Neural progenitor cell (in vitro differentiated cells): ENCODE results near the gene TRMO. TPM values are rescaled to one million over a fixed set of nuclear protein-coding genes. Genes with fewer than 3 reads are reported as not detected.

Experiments
- DNase-seq: peaks from one replicate; pipeline ENCODE4 v3.0.0-alpha.2; 2016; ENCODE audit warnings: low spot score
- H2AFZ ChIP-seq: fragments of 200-600 bp; sonication (generic); replicated peaks from 2 replicates; pipeline ENCODE4 v1.6.1; 2016; ENCODE audit warnings: antibody characterized with exemption
- H3F3A ChIP-seq: fragments of 200-600 bp; sonication (generic); 2 replicates; pipeline ENCODE4 v1.6.1; 2016; ENCODE audit warnings: antibody characterized with exemption, low read depth
- H3K27ac ChIP-seq: fragments of 200-600 bp; sonication (generic); 2 replicates; pipeline ENCODE4 v1.5.1; 2016; ENCODE audit warnings: mild to moderate bottlenecking
- H3K27me3 ChIP-seq: fragments of 200-600 bp; sonication (generic); 2 replicates; pipeline ENCODE4 v1.6.1; 2016; ENCODE audit warnings: mild to moderate bottlenecking, moderate library complexity
- H3K36me3 ChIP-seq: fragments of 200-600 bp; sonication (generic); 2 replicates; pipeline ENCODE4 v1.5.1; 2016
- H3K4me1 ChIP-seq: fragments of 200-600 bp; sonication (generic); 2 replicates; pipeline ENCODE4 v1.6.1; 2016; ENCODE audit warnings: mixed run types
- H3K4me2 ChIP-seq: fragments of 200-600 bp; sonication (generic); 2 replicates; pipeline ENCODE4 v1.6.1; 2016
- H3K4me3 ChIP-seq: fragments of 200-600 bp; sonication (generic); 2 replicates; pipeline ENCODE4 v1.5.1; 2016
- H3K79me2 ChIP-seq: fragments of 200-600 bp; sonication (generic); 2 replicates; pipeline ENCODE4 v1.6.1; 2016; ENCODE audit warnings: low read depth
- H3K9ac ChIP-seq: fragments of 200-600 bp; sonication (generic); 2 replicates; pipeline ENCODE4 v1.6.1; 2016
- H3K9me3 ChIP-seq: fragments of 200-600 bp; sonication (generic); 2 replicates; pipeline ENCODE4 v1.5.1; 2016; ENCODE audit warnings: low read depth
- H4K20me1 ChIP-seq: fragments of 200-600 bp; sonication (generic); 2 replicates; pipeline ENCODE4 v1.6.1; 2016; ENCODE audit warnings: low read depth
- H3K27ac Mint-ChIP-seq: 3 replicates; pipeline ENCODE4 v1.8.0; 2021; ENCODE audit warnings: mixed read lengths
- H3K27me3 Mint-ChIP-seq: 2 replicates; pipeline ENCODE4 v1.8.0; 2022; ENCODE audit warnings: low read depth, mild to moderate bottlenecking, inconsistent platforms, moderate library complexity, mixed read lengths; ENCODE audit not compliant: insufficient read depth
- H3K36me3 Mint-ChIP-seq: 3 replicates; pipeline ENCODE4 v1.8.0; 2021; ENCODE audit warnings: mixed read lengths
- H3K4me1 Mint-ChIP-seq: 3 replicates; pipeline ENCODE4 v1.8.0; 2021; ENCODE audit warnings: mixed read lengths
- H3K4me3 Mint-ChIP-seq: 3 replicates; pipeline ENCODE4 v1.8.0; 2021; ENCODE audit warnings: mild to moderate bottlenecking, moderate library complexity, mixed read lengths
- H3K9me3 Mint-ChIP-seq: 3 replicates; pipeline ENCODE4 v1.8.0; 2020; ENCODE audit warnings: mixed read lengths
- EZH2 ChIP-seq: fragments of 200-600 bp; sonication (generic); IDR thresholded peaks from 2 replicates; pipeline ENCODE4 v1.6.1; 2017; ENCODE audit warnings: antibody characterized with exemption, mild to moderate bottlenecking, moderate library complexity
- EZH2phosphoT487 ChIP-seq: fragments of 200-600 bp; sonication (generic); IDR thresholded peaks from 2 replicates; pipeline ENCODE4 v1.6.1; 2017; ENCODE audit warnings: antibody characterized with exemption
- total RNA-seq: library from RNA; depleted of rRNA; stranded (reverse); fragments of >200 nt; gene quantifications from 2 replicates; pipeline ENCODE4 v1.2.3, GENCODE V29; 2015; ENCODE audit warnings: low replicate concordance
- TF ChIP-seq, protein P1 (sequence below): fragments of 200-600 bp; sonication (generic); IDR thresholded peaks from 2 replicates; pipeline ENCODE4 v1.5.1; 2017; ENCODE audit warnings: antibody characterized with exemption, mild to moderate bottlenecking

Gene TRMO
- total RNA-seq, 1 donor from 2014 or later: 5.7 TPM

DNA sequence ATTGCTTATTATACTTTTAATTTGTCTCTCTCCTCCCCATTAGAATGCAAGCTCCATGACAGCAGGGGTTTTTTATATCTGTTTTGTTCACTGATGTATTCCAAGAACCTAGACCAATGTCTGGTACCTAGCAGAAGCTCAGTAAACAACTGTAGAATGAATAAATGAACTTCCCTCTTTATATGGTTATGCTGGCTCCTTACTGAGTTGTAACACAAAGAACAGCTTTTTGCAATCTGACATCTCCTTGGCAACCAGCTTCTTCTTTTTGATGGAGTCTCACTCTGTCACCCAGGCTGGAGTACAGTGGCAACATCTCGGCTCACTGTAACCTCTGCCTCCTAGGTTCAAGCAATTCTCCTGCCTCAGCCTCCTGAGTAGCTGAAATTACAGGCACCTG is 13.6 kb downstream of the TRMO start:
- H3K4me1 Mint-ChIP-seq: no peaks in the 10 kb centered on the region
- H3K4me2 ChIP-seq: no peak overlapping the region
- no peaks in the 10 kb centered on the region for H4K20me1 ChIP-seq
- H3K79me2 ChIP-seq: no peaks in the 10 kb centered on the region
- H3K27ac ChIP-seq: no peak overlapping the region
- H2AFZ ChIP-seq: no peak overlapping the region
- no peaks in the 10 kb centered on the region for H3F3A ChIP-seq
- peaks cover 9% of the 10 kb centered on the region for H3K36me3 Mint-ChIP-seq
- H3K9me3 Mint-ChIP-seq: no peaks in the 10 kb centered on the region
- H3K27me3 Mint-ChIP-seq: no peaks in the 10 kb centered on the region
- H3K4me3 ChIP-seq: no peak overlapping the region
- TF ChIP-seq, protein P1, sequence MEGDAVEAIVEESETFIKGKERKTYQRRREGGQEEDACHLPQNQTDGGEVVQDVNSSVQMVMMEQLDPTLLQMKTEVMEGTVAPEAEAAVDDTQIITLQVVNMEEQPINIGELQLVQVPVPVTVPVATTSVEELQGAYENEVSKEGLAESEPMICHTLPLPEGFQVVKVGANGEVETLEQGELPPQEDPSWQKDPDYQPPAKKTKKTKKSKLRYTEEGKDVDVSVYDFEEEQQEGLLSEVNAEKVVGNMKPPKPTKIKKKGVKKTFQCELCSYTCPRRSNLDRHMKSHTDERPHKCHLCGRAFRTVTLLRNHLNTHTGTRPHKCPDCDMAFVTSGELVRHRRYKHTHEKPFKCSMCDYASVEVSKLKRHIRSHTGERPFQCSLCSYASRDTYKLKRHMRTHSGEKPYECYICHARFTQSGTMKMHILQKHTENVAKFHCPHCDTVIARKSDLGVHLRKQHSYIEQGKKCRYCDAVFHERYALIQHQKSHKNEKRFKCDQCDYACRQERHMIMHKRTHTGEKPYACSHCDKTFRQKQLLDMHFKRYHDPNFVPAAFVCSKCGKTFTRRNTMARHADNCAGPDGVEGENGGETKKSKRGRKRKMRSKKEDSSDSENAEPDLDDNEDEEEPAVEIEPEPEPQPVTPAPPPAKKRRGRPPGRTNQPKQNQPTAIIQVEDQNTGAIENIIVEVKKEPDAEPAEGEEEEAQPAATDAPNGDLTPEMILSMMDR: no peak
- TF ChIP-seq EZH2phosphoT487: no peak
- TF ChIP-seq EZH2: no peak
- no peaks in the 10 kb centered on the region for H3K4me1 ChIP-seq
- H3K27me3 ChIP-seq: no peaks in the 10 kb centered on the region
- no peaks in the 10 kb centered on the region for H3K9me3 ChIP-seq
- H3K27ac Mint-ChIP-seq: no peak overlapping the region
- no peak for DNase-seq
- no peak overlapping the region for H3K4me3 Mint-ChIP-seq
- H3K9ac ChIP-seq: no peak overlapping the region
- no peaks in the 10 kb centered on the region for H3K36me3 ChIP-seq

DNA sequence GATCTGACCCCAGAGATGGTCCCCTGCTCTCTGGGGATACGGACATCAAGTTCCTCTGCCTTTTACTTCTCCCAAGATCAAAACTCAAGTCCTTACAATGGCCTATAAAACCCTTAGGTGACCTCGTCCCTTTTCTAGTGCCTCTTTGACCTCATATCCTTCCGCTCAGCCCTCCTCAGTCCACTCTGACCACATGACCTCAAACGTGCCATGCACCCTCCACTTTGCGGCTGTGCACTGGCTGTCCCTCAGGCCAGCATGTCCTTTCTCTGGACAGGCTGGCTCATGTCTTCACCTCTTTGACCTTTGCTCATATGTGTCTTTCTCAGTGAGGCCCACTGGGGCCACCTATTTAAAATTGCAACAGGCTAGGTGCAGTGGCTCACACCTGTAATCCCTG is 14.7 kb downstream of the TRMO start:
- Mint-ChIP-seq H3K27ac (no peak overlapping the region), H3K4me3 (no peak overlapping the region), H3K4me1 (no peaks in the 10 kb centered on the region), H3K27me3 (no peaks in the 10 kb centered on the region), H3K9me3 (no peaks in the 10 kb centered on the region), H3K36me3 (peaks cover 9% of the 10 kb centered on the region)
- H3K4me3 ChIP-seq: no peak overlapping the region
- no peak for DNase-seq
- H3K9ac ChIP-seq: no peak overlapping the region
- H3K4me1 ChIP-seq: no peaks in the 10 kb centered on the region
- TF ChIP-seq, protein P1: no peak
- no peak for TF ChIP-seq EZH2phosphoT487
- no peak for TF ChIP-seq EZH2
- no peaks in the 10 kb centered on the region for H3F3A ChIP-seq
- H3K4me2 ChIP-seq: no peak overlapping the region
- no peak overlapping the region for H2AFZ ChIP-seq
- H3K27me3 ChIP-seq: no peaks in the 10 kb centered on the region
- H4K20me1 ChIP-seq: no peaks in the 10 kb centered on the region
- H3K36me3 ChIP-seq: no peaks in the 10 kb centered on the region
- no peaks in the 10 kb centered on the region for H3K79me2 ChIP-seq
- H3K27ac ChIP-seq: no peak overlapping the region
- H3K9me3 ChIP-seq: no peaks in the 10 kb centered on the region

DNA sequence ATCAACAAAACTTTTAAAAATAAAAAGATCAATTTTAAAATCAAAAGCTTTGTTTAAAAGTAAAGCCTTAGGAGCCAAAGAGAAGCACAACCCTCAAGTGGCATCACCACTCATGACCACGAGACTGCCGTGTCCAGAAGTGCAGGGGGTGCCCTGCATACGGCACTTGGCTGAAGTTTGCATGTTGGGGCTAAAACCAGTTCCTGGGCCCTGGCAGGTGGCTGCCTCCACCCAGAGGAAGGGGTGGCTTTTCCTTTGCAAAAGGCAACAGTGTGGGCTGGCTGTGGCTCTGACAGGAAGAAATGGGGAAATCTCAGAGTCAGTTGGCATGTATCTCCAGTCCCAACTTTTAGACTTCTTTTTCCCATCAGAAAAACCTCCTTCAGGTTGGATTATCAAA is 15.3 kb downstream of the TRMO start:
- H3F3A ChIP-seq: no peaks in the 10 kb centered on the region
- H3K4me3 ChIP-seq: no peak overlapping the region
- H3K27me3 ChIP-seq: no peaks in the 10 kb centered on the region
- peaks cover 9% of the 10 kb centered on the region for H3K36me3 Mint-ChIP-seq
- H3K9ac ChIP-seq: no peak overlapping the region
- no peaks in the 10 kb centered on the region for H4K20me1 ChIP-seq
- H3K4me1 Mint-ChIP-seq: no peaks in the 10 kb centered on the region
- no peak overlapping the region for H3K27ac ChIP-seq
- no peaks in the 10 kb centered on the region for H3K9me3 ChIP-seq
- no peaks in the 10 kb centered on the region for H3K36me3 ChIP-seq
- H2AFZ ChIP-seq: no peak overlapping the region
- H3K4me1 ChIP-seq: no peaks in the 10 kb centered on the region
- H3K27ac Mint-ChIP-seq: no peak overlapping the region
- no peak overlapping the region for H3K4me3 Mint-ChIP-seq
- DNase-seq: no peak
- H3K79me2 ChIP-seq: no peaks in the 10 kb centered on the region
- TF ChIP-seq, protein P1: no peak
- TF ChIP-seq EZH2: no peak
- no peak for TF ChIP-seq EZH2phosphoT487
- no peak overlapping the region for H3K4me2 ChIP-seq
- H3K27me3 Mint-ChIP-seq: no peaks in the 10 kb centered on the region
- H3K9me3 Mint-ChIP-seq: no peaks in the 10 kb centered on the region
